HepG2 (cell line): Measurements from ENCODE around the gene TCP11L1. TPM values are rescaled to one million over a fixed set of nuclear protein-coding genes. Genes with fewer than 3 reads are reported as not detected.

Experiments used
- ATAC-seq: fragments of 200-7000 bp; cut with Tn5 transposase; 3 replicates; pipeline ENCODE4 v1.9.1; 2020; ENCODE audit warnings: mild to moderate bottlenecking, moderate library complexity
- BruUV-seq: library from RNA; stranded (reverse); fragments of 400-500 nt; replicated peaks from 2 replicates; lab custom pipeline; 2021; lab: Mats Ljungman, UMichigan
- CTCF ChIA-PET: fragments of 300-600 bp; formaldehyde crosslinking; extraction: SDS; loops from one replicate; lab custom pipeline; 2021; ENCODE audit warnings: low total read pairs, inconsistent platforms, low intra/inter-chr PET ratio; lab: Yijun Ruan, JAX
- POLR2A ChIA-PET: fragments of 350-600 bp; sonication (Branson Sonifier 250); formaldehyde crosslinking; loops from one replicate; lab custom pipeline; 2020; ENCODE audit warnings: antibody characterized with exemption, inconsistent platforms; lab: Yijun Ruan, JAX
- DNase-seq: peaks from one replicate; pipeline ENCODE4 v3.0.0-alpha.2; 2015; ENCODE audit warnings: low spot score
- FAIRE-seq: peaks from 3 replicates; lab custom pipeline; 2011; peaks lifted over from hg19 to GRCh38; lab: Jason Lieb, UNC
- H2AFZ ChIP-seq: one replicate; pipeline ENCODE4 v1.6.1; 2011; ENCODE audit warnings: low read length, inconsistent platforms
- H3K27ac ChIP-seq: fragments of 300-600 bp; 3 replicates; pipeline ENCODE4 v1.8.0; 2011; ENCODE audit warnings: mixed run types, mild to moderate bottlenecking, mixed read lengths, low read length, inconsistent platforms; ENCODE audit not compliant: insufficient read depth; ENCODE audit errors: extremely low read length
- H3K27me3 ChIP-seq, 2 experiments: fragments of 200-600 bp in 1 of 2; 2 replicates in 1 of 2; 3 replicates in 1 of 2; pipeline versions ENCODE4 v1.6.0 to v1.8.0; 2011; ENCODE audit warnings: low read length in 2 of 2, mild to moderate bottlenecking in 2 of 2, moderate library complexity in 2 of 2, inconsistent platforms in 1 of 2; ENCODE audit not compliant: insufficient read depth in 2 of 2, control insufficient read depth in 1 of 2
- H3K36me3 ChIP-seq, 2 experiments: fragments of 200-600 bp in 1 of 2; replicated peaks in 1 of 2; 2 replicates in 1 of 2; 3 replicates in 1 of 2; pipeline versions ENCODE4 v1.5.1 to v1.8.0; 2011; ENCODE audit warnings: low read length in 2 of 2, inconsistent platforms in 1 of 2; ENCODE audit not compliant: insufficient read depth in 2 of 2, control insufficient read depth in 1 of 2
- H3K4me1 ChIP-seq: 2 replicates; pipeline ENCODE4 v1.5.1; 2012; ENCODE audit warnings: low read length, inconsistent platforms; ENCODE audit not compliant: insufficient read depth
- H3K4me2 ChIP-seq: 2 replicates; pipeline ENCODE4 v1.6.0; 2011; ENCODE audit warnings: low read depth, low read length, inconsistent platforms
- H3K4me3 ChIP-seq, 3 experiments: fragments of 200-600 bp in 1 of 3; sonication (generic), shearing (Covaris generic) in 1 of 3; replicated peaks in 1 of 3; 2 replicates each; pipeline ENCODE4 v1.5.1; 2011 to 2016; ENCODE audit warnings: low read length in 3 of 3, inconsistent platforms in 2 of 3, low read depth in 2 of 3, mild to moderate bottlenecking in 2 of 3, control low read depth in 1 of 3, mixed read lengths in 1 of 3; ENCODE audit not compliant: insufficient read depth in 1 of 3
- H3K79me2 ChIP-seq: one replicate; pipeline ENCODE4 v1.6.1; 2011; ENCODE audit warnings: low read length, inconsistent platforms; ENCODE audit not compliant: insufficient read depth
- H3K9ac ChIP-seq: 2 replicates; pipeline ENCODE4 v1.6.0; 2011; ENCODE audit warnings: mild to moderate bottlenecking, low read depth, low read length, inconsistent platforms; ENCODE audit not compliant: insufficient read depth
- H3K9me3 ChIP-seq: 2 replicates; pipeline ENCODE4 v1.5.1; 2012; ENCODE audit warnings: mild to moderate bottlenecking, low read length
- H4K20me1 ChIP-seq: 2 replicates; pipeline ENCODE4 v1.6.0; 2011; ENCODE audit warnings: inconsistent platforms, mild to moderate bottlenecking, low read length, moderate library complexity; ENCODE audit not compliant: insufficient read depth
- DMAP1 ChIP-seq: IDR thresholded peaks from 2 replicates; pipeline ENCODE4 v1.6.1; 2016
- FLYWCH1 ChIP-seq: sonication (generic); formaldehyde crosslinking; IDR thresholded peaks from 2 replicates; pipeline ENCODE4 v1.8.1; 2023; ENCODE audit warnings: mild to moderate bottlenecking, missing genetic modification reagents
- FOSL1 ChIP-seq: sonication (generic); formaldehyde crosslinking; IDR thresholded peaks from 2 replicates; pipeline ENCODE4 v1.9.0; 2021; ENCODE audit warnings: missing genetic modification reagents, borderline replicate concordance
- HMG20B ChIP-seq: conservative IDR thresholded peaks from 2 replicates; pipeline ENCODE4 v1.6.1; 2016; ENCODE audit warnings: missing genetic modification reagents, missing compliant biosample characterization
- HOXA7 ChIP-seq: sonication (generic); formaldehyde crosslinking; IDR thresholded peaks from 2 replicates; pipeline ENCODE4 v1.8.1; 2022; ENCODE audit warnings: mild to moderate bottlenecking, missing genetic modification reagents, moderate library complexity
- MIXL1 ChIP-seq: IDR thresholded peaks from 2 replicates; pipeline ENCODE4 v1.6.1; 2016
- MTA3 ChIP-seq: sonication (generic); formaldehyde crosslinking; IDR thresholded peaks from 2 replicates; pipeline ENCODE4 v1.4.0; 2020; ENCODE audit warnings: missing genetic modification reagents
- MTF1 ChIP-seq: sonication (generic); formaldehyde crosslinking; IDR thresholded peaks from 2 replicates; pipeline ENCODE4 v1.5.0; 2020; ENCODE audit warnings: missing genetic modification reagents
- NR1H2 ChIP-seq: sonication (generic); formaldehyde crosslinking; IDR thresholded peaks from 2 replicates; pipeline ENCODE4 v1.8.1; 2022; ENCODE audit warnings: low read depth, missing genetic modification reagents, borderline replicate concordance
- RBM39 ChIP-seq: fragments of 200-400 bp; formaldehyde crosslinking; IDR thresholded peaks from one replicate; pipeline ENCODE4 v1.6.1; 2018; ENCODE audit warnings: antibody characterized with exemption, mild to moderate bottlenecking, low read depth, low read length; ENCODE audit not compliant: poor library complexity, severe bottlenecking
- RXRB ChIP-seq: IDR thresholded peaks from 2 replicates; pipeline ENCODE4 v1.6.1; 2016; ENCODE audit warnings: borderline replicate concordance, missing genetic modification reagents, missing compliant biosample characterization
- SOX5 ChIP-seq: IDR thresholded peaks from 2 replicates; pipeline ENCODE4 v1.6.1; 2016; ENCODE audit warnings: borderline replicate concordance
- TCF7 ChIP-seq: sonication (generic); IDR thresholded peaks from 2 replicates; pipeline ENCODE4 v1.6.1; 2016; ENCODE audit warnings: antibody characterized with exemption, low read depth
- TOPORS ChIP-seq: sonication (generic); formaldehyde crosslinking; IDR thresholded peaks from 2 replicates; pipeline ENCODE4 v1.8.0; 2023; ENCODE audit warnings: mild to moderate bottlenecking, missing genetic modification reagents
- XRCC5 ChIP-seq: fragments of 200-400 bp; formaldehyde crosslinking; optimal IDR thresholded peaks from 2 replicates; pipeline ENCODE3; 2017; ENCODE audit warnings: mild to moderate bottlenecking, low read length
- ZNF33A ChIP-seq: sonication (generic); formaldehyde crosslinking; IDR thresholded peaks from 2 replicates; pipeline ENCODE4 v1.5.1; 2020; ENCODE audit warnings: missing genetic modification reagents, mild to moderate bottlenecking, moderate library complexity, borderline replicate concordance
- ZNF543 ChIP-seq: sonication (generic); formaldehyde crosslinking; IDR thresholded peaks from 2 replicates; pipeline ENCODE4 v1.4.0; 2020; ENCODE audit warnings: mild to moderate bottlenecking, missing genetic modification reagents
- ZNF7 ChIP-seq: IDR thresholded peaks from 2 replicates; pipeline ENCODE4 v1.6.1; 2016; ENCODE audit warnings: missing biosample characterization, missing genetic modification reagents
- ZNF740 ChIP-seq: sonication (generic); formaldehyde crosslinking; IDR thresholded peaks from 2 replicates; pipeline ENCODE4 v1.4.0; 2020; ENCODE audit warnings: missing genetic modification reagents
- ZNF790 ChIP-seq: sonication (generic); formaldehyde crosslinking; IDR thresholded peaks from 2 replicates; pipeline ENCODE4 v1.8.0; 2022; ENCODE audit warnings: missing genetic modification reagents, mild to moderate bottlenecking, borderline replicate concordance
- WGBS: methylation state at CpG from one replicate; pipeline ENCODE4 v1.1.6; 2017; ENCODE audit warnings: low lambda C conversion rate; 5-methylcytosine and 5-hydroxymethylcytosine counted together
- in situ Hi-C: cut with HindIII; loops from 2 replicates; pipeline ENCODE4 v1.10.0; 2017; ENCODE audit warnings: low pct_unique_long_range_greater_than_20kb; ENCODE audit not compliant: extremely low pct_ligation_motif_present
- intact Hi-C: fragments of 100-400 bp; cut with micrococcal nuclease; formaldehyde crosslinking; loops from one replicate; pipeline ENCODE4 v1.10.0; 2022; ENCODE audit not compliant: unreplicated experiment
- polyA plus RNA-seq, 8 experiments: library from polyadenylated mRNA; depleted of rRNA in 3 of 8; stranded (reverse) in 7 of 8; unstranded in 1 of 8; fragments of >200 nt; fragmentation: Illumina TruSeq in 4 of 8; extraction: Trizol in 4 of 8; gene quantifications; 2 replicates each; pipeline versions ENCODE4 v1.2.1 to v1.2.3, GENCODE V29; 2011 to 2016; ENCODE audit warnings: low read depth in 4 of 8, missing spikeins in 1 of 8, mixed read lengths in 1 of 8; ENCODE audit not compliant: insufficient read depth in 1 of 8
- total RNA-seq, 5 experiments: library from RNA; depleted of rRNA; stranded (reverse); fragments of >200 nt; fragmentation: Illumina TruSeq; extraction: Trizol; gene quantifications; 2 replicates each; pipeline ENCODE4 v1.2.3, GENCODE V29; 2016; ENCODE audit warnings: low read depth in 1 of 5

Gene TCP11L1
- total and polyA plus RNA-seq, 2 of the 13 experiments (the other 11 are each of a cell fraction or from before 2014, with no cell fraction given) = 7.9 to 10.1 TPM

GRCh38 chr11:33021501-33021900, 17.9 kb upstream of the TCP11L1 start:
- no peak overlapping the region for H3K4me2 ChIP-seq
- in situ Hi-C loops = no loop called here
- FAIRE-seq (no peak), ATAC-seq (no peak), DNase-seq (no peak)
- H2AFZ ChIP-seq = no peak overlapping the region
- no peak overlapping the region for H3K27ac ChIP-seq
- no peaks in the 10 kb centered on the region for H4K20me1 ChIP-seq
- ChIA-PET CTCF (no interaction called here), POLR2A (interaction anchor here (1.5 kb wide), 1 partner anchor 17 kb away, joined by 4 read pairs; no protein-coding TSS in a partner anchor)
- BruUV-seq = no TSS peak
- H3K4me1 ChIP-seq = peaks cover 55% of the 10 kb centered on the region
- TF ChIP-seq HOXA7 (CRISPR knock-in tag) (no peak), ZNF790 (CRISPR knock-in tag) (no peak), DMAP1 (CRISPR knock-in tag) (no peak), MIXL1 (CRISPR knock-in tag) (no peak), ZNF33A (CRISPR knock-in tag) (no peak), NR1H2 (no peak), FLYWCH1 (CRISPR knock-in tag) (no peak), RXRB (CRISPR knock-in tag) (no peak), ZNF7 (CRISPR knock-in tag) (no peak), MTA3 (CRISPR knock-in tag) (no peak), ZNF740 (CRISPR knock-in tag) (no peak), TCF7 (no peak), RBM39 (no peak), FOSL1 (CRISPR knock-in tag) (no peak), ZNF543 (CRISPR knock-in tag) (no peak), SOX5 (no peak), HMG20B (CRISPR knock-in tag) (no peak), XRCC5 (no peak), MTF1 (CRISPR knock-in tag) (no peak), TOPORS (CRISPR knock-in tag) (no peak)
- H3K4me3 ChIP-seq = no peak overlapping the region
- WGBS = 96% methylated on average over 1 of the region's 1 CpG
- intact Hi-C loops = no loop called here
- no peak overlapping the region for H3K9ac ChIP-seq
- H3K36me3 ChIP-seq = peaks cover 0 to 14% of the 10 kb centered on the region in 2 experiments; a peak in 1 of 5 replicates
- H3K79me2 ChIP-seq = peaks cover 76% of the 10 kb centered on the region
- no peaks in the 10 kb centered on the region for H3K27me3 ChIP-seq
- no peaks in the 10 kb centered on the region for H3K9me3 ChIP-seq
